ENCODE measurements around the gene HDAC5.
"Not testable (repeated sequence)": the region's sequence is repeated elsewhere in the genome, so short reads cannot be mapped to it uniquely, and the experiment has no call there.

HDAC5 gene

GRCh38 chr17:44066204-44066930 is 57.1 kb downstream of the HDAC5 start, which contains the start of gene LSM12:
LSM12 (minus strand) TSS chr17:44066671; CDS start chr17:44066587, 84 bp downstream.
- DNase-seq: peak; percentile 94

- DNase-seq: peak; percentile 14
Measured at GRCh38 chr17:44065668-44066203, 57.7 kb downstream of the HDAC5 start.

- DNase-seq: no peak
Measured at GRCh38 chr17:44063704-44064639, 59.5 kb downstream of the HDAC5 start.

- DNase-seq: no peak
Measured at GRCh38 chr17:44062871-44063270, 60.6 kb downstream of the HDAC5 start.

GRCh38 chr17:44061446-44061845 is 62.0 kb downstream of the HDAC5 start:
- DNase-seq: no peak

GRCh38 chr17:44059101-44059892 is 64.1 kb downstream of the HDAC5 start:
- no peak for DNase-seq

GRCh38 chr17:44053125-44053872 is 70.1 kb downstream of the HDAC5 start:
- DNase-seq: no peak

- DNase-seq: no peak
Measured at GRCh38 chr17:44049294-44050060, 74.0 kb downstream of the HDAC5 start.

GRCh38 chr17:44046893-44047292 is 76.5 kb downstream of the HDAC5 start:
- DNase-seq: not testable (repeated sequence)

GRCh38 chr17:44045486-44045885 is 78.0 kb downstream of the HDAC5 start:
- DNase-seq: no peak

- DNase-seq: no peak
Measured at GRCh38 chr17:44044071-44044470, 79.4 kb downstream of the HDAC5 start.

GRCh38 chr17:44043272-44043696 is 80.2 kb downstream of the HDAC5 start:
- DNase-seq: no peak

- no peak for DNase-seq
Measured at GRCh38 chr17:44039829-44040635, 83.4 kb downstream of the HDAC5 start.

GRCh38 chr17:44038604-44039011 is 84.8 kb downstream of the HDAC5 start:
- DNase-seq: no peak

- no peak for DNase-seq
Measured at GRCh38 chr17:44037471-44037870, 86.0 kb downstream of the HDAC5 start.

- not testable (repeated sequence) for DNase-seq
Measured at GRCh38 chr17:44034688-44035087, 88.8 kb downstream of the HDAC5 start.

- peak; percentile 16 for DNase-seq
Measured at GRCh38 chr17:44033861-44034408, 89.5 kb downstream of the HDAC5 start.

GRCh38 chr17:44030482-44030881 is 93.0 kb downstream of the HDAC5 start:
- DNase-seq: no peak

GRCh38 chr17:44029736-44030135 is 93.7 kb downstream of the HDAC5 start:
- no peak for DNase-seq

Data from activated CD4-positive, alpha-beta T cell treated with anti-CD3 and anti-CD28 coated beads, Interleukin-10, Interleukin-2, amounts not matched to agents 100 ng/mL and 50 ng/mL, durations not matched to agents 16 hours and 8 hours (primary cell).